Measurements from ENCODE around the gene CEP112.

The CEP112 gene

DNA sequence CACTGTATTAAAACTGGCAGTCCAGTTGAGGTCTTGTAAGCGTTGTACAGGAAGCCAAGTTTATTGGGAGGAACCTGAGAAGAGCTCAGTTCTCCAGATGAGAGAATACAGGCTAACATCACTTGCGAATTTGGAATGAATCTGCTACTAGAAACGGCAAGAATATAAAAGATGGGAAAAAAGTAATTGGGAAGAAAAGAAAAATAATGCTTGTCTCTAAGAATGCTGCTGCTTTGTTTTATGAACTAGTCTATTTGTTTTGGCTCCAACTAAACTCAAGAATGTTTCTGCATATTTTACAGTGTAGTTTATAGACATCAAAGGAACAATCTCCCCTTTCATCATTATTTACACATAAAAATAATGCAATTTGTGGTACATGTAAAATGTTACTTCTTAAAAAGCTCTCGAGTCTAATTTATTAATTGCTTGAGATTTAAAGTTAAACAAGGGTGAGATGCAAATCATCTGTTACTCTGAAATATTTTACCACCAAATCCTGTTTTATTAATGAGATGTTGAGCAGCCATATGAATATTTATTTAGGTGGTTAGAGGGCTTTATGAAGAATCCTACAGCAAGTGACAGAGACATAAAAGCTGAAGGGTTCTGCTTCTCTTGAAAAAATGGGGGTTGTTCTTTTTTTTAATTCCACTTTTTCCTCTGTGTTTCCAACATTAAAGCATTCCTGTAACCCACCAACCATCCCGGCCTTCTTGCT lies 468.3 kb downstream of the CEP112 start:
- H3K4me3 ChIP-seq (ENCODE audit: low read depth, low read length) = no peak overlapping the region
- TF ChIP-seq CTCF (IDR thresholded peaks at IDR 0.05; ENCODE audit: borderline replicate concordance, insufficient read depth, low read depth, low read length) = no peak

DNA sequence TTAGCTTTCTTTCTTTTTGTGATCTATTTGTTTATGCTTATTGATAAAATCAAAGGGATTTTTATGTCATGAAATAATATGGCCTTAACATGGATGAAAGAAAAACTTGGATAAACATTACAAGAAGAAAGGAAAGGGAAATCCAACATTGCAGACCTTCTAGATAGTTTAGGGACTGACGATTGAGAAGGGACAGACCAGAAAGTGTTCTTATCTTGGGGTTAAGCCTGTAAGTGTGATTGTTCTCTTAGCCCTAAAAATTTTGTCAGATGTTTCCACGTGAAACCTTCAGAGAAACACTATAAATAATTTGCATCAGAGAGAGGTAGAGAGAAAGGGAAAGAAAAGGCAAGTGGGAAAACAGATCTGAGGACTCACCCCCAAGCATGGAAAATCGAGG lies 473.3 kb downstream of the CEP112 start:
- TF ChIP-seq CTCF (IDR thresholded peaks at IDR 0.05; ENCODE audit: borderline replicate concordance, insufficient read depth, low read depth, low read length) = no peak
- no peak overlapping the region for H3K4me3 ChIP-seq (ENCODE audit: low read depth, low read length)

GRCh38 chr17:65712383-65713267 lies 479.3 kb downstream of the CEP112 start:
- TF ChIP-seq CTCF (IDR thresholded peaks at IDR 0.05; ENCODE audit: borderline replicate concordance, insufficient read depth, low read depth, low read length) = no peak
- no peak overlapping the region for H3K4me3 ChIP-seq (ENCODE audit: low read depth, low read length)

- TF ChIP-seq CTCF (IDR thresholded peaks at IDR 0.05; ENCODE audit: borderline replicate concordance, insufficient read depth, low read depth, low read length) = no peak
- no peak overlapping the region for H3K4me3 ChIP-seq (ENCODE audit: low read depth, low read length)
Measured at GRCh38 chr17:65711671-65712276, 480.2 kb downstream of the CEP112 start.

DNA sequence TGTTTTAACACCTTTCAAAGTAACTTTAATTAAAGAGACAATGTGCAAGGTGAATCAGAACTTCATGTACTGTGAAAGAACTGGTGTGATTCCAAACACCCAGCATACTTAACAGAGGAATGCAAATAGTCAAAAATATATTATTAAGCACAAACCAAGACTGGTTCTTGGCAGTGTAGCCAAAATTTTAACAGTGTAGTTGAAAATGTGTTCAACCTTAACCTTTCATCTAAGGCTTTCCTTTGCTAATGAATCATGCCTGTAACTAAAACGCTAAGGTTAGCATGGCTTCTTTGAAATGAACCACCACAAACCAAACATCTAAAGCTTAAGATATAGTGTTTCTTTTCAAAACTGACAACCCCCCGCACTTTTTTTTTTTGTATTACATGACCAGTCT lies 484.2 kb downstream of the CEP112 start:
- no peak for TF ChIP-seq CTCF (IDR thresholded peaks at IDR 0.05; ENCODE audit: borderline replicate concordance, insufficient read depth, low read depth, low read length)

DNA sequence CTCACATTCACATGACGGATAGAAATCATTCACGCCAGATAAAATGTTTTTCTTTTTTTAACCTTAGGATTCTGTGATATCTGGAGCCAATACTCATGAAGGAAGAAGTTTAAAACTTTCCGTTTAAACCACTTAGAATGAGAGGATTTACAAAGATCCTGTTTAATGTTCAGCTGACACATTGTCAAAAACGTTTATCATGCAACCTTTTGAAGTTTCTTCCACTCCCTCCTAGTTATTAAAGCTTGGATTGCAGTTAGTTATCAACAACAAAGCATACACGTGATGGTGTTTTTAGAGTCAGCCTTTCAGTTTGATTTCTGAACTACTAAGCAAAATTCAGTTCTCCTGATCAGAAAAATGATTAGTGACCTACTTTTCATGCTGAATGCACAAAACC lies 487.2 kb downstream of the CEP112 start:
- H3K4me3 ChIP-seq (ENCODE audit: low read depth, low read length) = no peak overlapping the region
- TF ChIP-seq CTCF (IDR thresholded peaks at IDR 0.05; ENCODE audit: borderline replicate concordance, insufficient read depth, low read depth, low read length) = no peak

More for the DNA sequence above, 484.2 kb downstream of the CEP112 start:
- H3K4me3 ChIP-seq (ENCODE audit: low read depth, low read length) = no peak overlapping the region
